NCI-H748 (cell line): ENCODE results near the gene ARHGEF9.
"Not testable (repeated sequence)": the region's sequence is repeated elsewhere in the genome, so short reads cannot be mapped to it uniquely, and the experiment has no call there.

Experiments used
- DNase-seq: peaks from one replicate; lab custom pipeline; 2025; ENCODE audit not compliant: unreplicated experiment; lab: John Stamatoyannopoulos, UW

Gene ARHGEF9

DNA sequence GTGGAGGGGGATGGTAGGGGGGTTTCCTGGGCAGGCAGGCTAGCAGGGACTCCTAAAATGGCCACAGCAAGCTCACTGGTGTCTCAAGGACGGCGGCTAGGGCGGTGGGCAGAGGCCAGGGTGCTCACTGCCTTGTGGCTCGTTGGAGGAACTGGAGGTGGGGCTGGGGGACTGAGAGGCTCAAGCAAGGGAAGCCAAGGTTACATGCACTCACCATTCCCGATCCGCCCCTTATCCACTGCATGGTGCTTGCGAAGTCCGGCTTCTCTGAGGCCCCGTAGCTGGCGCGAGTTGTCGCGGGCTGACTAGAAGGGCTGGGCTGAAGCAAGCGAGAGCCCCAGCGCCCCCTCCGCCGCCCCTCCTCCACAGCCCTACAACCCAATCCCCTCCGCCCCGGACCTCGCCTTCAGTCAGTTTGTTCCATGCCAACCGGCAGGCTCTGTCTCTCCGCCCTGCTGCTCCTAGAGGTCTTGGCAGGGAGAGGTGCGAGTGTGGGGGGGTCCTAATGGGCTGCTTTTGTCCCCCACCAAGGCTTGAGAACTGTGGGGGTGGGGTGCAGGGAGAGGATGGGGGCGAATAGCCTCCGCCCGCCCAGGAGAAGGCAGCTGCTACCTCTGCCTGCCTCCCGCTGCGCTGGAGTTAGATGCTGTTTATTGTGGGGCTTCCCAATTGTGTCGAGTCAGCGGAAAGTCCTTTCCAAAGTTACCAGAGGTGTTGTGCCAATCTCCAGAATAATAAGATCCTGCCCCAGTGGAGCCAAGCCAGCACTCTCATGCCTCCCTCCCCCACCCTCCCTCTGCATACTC, at the start of gene ARHGEF9:
ARHGEF9 (minus strand) TSS at position 313 of the 806 bp plus-strand sequence; CDS start at position 244, 69 bp downstream.
- DNase-seq: peak; percentile 8

DNA sequence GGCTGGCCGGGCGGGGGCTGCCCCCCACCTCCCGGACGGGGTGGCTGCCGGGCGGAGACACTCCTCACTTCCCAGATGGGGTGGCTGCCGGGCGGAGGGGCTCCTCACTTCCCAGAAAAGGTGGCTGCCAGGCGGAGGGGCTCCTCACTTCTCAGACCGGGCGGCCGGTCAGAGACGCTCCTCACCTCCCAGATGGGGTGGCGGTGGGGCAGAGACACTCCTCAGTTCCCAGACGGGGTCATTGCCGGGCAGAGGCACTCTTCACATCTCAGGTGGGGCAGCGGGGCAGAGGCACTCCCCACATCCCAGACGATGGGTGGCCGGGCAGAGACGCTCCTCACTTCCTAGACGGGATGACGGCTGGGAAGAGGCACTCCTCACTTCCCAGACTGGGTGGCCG, 40.4 kb upstream of the ARHGEF9 start:
- not testable (repeated sequence) for DNase-seq

DNA sequence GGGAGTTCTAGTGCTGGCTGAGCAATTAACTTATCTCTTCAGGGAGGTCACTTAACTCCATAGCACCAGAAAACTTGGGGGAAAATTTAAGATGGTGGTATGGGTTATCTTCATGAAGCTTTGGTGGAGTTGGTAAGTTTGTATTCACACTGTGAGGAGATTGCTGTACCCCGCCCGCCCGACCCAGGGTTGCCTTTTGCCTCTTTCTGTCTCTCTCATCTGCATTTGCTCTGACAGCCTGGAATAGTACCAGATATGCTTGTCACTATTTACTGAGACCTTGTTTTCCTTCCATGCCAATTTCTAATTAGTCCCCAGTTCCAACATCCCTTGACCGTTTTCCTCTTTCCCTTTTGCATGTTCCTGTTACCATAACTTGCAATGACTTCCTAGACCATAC, 33.1 kb upstream of the ARHGEF9 start:
- no peak for DNase-seq

DNA sequence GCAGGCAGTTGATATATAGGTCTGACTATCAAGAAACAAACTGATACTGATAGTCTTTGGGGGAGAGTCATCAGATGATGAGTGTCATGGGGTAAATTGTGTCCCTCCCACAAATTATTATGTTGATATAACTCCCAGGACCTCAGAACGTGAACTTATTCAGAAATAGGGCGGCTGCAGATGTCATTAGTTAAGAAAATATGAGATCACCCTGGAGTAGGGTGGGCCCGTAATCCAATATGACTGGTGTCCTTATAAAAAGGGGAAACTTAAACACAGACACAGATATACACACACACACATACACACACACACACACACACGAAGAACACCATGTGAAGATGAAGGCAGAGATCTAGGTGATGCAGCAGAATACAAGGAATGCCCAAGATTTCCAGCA, 32.7 kb upstream of the ARHGEF9 start:
- no peak for DNase-seq

- DNase-seq: no peak
Measured at GRCh38 chrX:63812823-63813222, 27.8 kb upstream of the ARHGEF9 start.

DNA sequence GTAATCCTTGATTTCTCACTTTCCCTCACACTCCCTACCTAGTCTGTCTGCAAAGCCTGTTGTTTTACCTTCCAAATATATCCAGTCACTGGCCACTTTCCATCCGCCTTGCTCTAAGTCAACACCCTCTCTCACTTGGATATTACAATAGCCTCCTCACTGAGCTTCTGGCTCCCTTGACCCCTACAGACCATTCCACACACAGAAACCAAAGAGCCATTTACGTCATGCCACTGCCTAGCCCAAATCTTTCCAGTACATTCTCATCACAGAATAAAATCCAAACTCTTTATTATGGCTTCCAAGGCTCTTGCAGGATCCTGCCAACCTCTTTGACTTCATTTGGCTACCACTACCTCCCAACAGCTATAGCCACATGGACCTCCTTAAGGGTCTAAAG, 25.7 kb upstream of the ARHGEF9 start:
- peak; percentile 1 for DNase-seq

GRCh38 chrX:63809173-63809572, 24.2 kb upstream of the ARHGEF9 start:
- DNase-seq: peak; percentile 31

DNA sequence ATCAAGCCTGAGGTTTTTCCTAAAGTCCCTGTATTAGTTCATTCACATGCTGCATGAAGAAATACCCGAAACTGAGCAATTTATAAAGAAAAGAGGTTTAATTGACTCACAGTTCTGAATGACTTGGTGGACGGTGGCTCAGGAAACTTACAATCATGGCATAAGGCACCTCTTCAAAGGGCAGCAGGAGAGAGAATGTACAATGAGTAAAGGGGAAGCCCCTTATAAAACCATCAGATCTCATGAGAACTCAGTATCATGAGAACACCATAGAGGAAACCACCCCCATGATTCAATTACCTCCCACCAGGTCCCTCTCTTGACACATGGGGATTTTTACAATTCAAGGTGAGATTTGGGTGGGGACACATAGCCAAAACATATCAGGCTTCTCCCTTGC, 10.4 kb upstream of the ARHGEF9 start:
- DNase-seq: not testable (repeated sequence)

DNA sequence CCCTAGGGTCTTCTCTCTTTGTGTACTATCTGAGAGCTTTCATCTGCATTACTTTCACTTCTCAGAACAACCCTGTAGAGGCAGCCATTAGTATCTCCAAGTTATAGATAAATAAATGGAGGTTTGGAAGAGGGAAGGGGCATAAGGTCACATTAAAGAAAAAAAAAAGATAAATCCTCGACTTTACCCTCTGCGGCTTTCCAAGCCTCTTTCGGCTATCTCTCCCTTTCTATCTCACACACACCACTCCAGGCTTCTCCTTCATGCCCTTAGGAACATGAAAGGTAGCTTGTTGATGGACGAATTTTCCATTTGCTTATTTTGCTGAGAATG, 660 bp upstream of the ARHGEF9 start:
- DNase-seq: no peak

DNA sequence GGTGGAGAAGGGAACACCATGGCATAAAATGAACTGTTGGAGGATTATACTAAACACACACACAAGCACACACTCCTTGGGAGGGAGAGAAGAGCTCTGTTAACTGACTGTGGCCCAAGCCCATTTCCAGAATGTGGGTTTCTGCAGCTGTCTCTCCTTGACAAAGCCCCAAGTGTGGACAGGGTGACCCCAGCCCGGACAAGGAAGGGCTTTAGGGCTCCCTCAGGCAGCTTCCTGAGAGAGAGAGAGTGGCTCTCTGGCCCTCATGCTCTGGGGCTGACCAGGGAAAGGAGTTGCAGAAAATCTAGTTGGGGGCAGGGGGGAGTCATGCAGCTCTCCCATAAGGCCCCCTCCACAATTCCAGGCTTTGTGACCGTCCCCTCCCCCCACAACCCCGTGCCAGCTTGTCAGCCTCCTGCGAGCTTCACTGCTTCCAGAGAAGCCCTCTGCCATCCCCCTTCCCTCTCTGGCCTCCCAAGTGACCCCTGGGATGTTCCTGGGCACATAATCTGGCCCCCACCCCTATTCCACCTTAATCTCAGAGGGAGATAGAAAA, 590 bp downstream of the ARHGEF9 start:
- DNase-seq: no peak

GRCh38 chrX:63782515-63782914, 2.5 kb downstream of the ARHGEF9 start:
- DNase-seq: no peak

GRCh38 chrX:63768760-63769159, 16.3 kb downstream of the ARHGEF9 start:
- DNase-seq: no peak

DNA sequence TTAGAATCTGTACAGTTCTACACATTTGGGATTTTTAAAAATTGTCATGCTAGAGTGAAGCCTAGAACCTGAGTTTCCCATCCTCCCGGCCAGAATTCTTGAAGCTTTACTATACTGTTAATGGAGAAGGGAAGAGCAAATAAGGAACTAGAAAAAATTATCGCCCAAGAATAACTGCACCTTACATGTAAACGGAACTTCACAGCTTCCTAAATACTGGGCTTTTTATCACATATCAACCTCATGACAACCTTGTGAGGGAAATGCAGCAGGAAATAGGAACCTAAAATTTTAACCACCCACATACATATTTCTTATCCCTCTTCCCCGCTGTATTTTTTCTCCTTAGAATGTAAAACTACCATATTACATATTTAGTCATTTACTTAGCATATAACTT, 19.3 kb downstream of the ARHGEF9 start:
- no peak for DNase-seq

GRCh38 chrX:63764946-63765345, 20.1 kb downstream of the ARHGEF9 start:
- no peak for DNase-seq

DNA sequence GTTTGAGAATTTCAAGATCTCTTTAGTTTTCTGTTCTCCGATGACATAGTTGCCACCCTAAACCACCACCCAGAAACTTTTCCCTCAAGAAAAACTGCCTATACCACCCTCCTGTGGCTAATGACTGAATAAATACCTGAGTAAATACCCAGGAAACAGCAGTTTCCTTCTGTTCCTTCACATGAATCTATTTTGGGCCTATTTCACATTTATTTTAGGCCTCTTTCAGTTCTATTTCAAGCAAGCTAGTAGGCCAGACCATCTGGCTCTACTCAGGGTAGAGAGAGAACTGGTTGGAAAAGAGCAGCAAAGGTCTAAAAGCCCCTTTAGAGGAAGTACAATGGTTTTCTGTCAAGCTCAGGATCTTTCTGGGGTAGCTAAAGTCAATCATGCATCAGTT, 23.4 kb downstream of the ARHGEF9 start:
- DNase-seq: no peak

- DNase-seq: no peak
Measured at GRCh38 chrX:63758011-63758410, 27.0 kb downstream of the ARHGEF9 start.

- DNase-seq: no peak
Measured at GRCh38 chrX:63755892-63756291, 29.1 kb downstream of the ARHGEF9 start.

DNA sequence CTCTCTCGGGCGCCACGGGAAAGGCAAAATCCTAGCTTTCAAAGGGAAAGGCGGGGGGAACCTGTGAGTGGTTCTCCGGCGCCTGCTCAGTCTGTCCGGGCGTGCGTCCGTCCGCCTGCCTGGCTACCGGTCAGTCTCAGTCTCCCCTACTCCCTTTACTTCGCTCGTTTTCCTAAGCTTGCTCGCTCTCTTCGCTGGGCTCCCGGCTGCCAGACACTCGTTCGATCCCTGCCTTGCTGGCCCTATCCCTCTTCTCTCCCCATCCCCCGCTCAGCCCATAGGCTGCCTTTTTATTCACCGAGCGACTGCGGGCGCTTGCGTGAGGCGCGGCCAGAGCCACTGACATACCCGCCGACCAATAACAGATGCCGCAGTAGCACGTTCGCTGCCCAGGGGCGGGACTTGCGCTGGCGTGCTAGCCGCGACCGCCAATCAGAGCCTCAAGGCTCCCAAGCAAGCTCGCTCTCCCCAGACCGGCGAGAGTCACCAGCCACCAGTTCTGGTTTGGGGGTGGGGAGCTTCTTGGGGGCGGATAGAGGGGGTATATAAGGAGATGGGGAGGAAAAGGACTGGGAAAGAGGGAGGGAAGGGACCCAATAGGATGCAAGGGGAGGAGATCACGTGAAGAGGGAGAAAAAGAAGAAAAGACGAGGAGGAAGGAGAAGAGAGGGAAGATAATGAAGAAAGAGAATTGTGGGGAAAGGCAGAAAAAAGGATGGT, 30.0 kb downstream of the ARHGEF9 start:
- peak; percentile 92 for DNase-seq

GRCh38 chrX:63754136-63754859, 30.7 kb downstream of the ARHGEF9 start:
- DNase-seq: peak; percentile 41

DNA sequence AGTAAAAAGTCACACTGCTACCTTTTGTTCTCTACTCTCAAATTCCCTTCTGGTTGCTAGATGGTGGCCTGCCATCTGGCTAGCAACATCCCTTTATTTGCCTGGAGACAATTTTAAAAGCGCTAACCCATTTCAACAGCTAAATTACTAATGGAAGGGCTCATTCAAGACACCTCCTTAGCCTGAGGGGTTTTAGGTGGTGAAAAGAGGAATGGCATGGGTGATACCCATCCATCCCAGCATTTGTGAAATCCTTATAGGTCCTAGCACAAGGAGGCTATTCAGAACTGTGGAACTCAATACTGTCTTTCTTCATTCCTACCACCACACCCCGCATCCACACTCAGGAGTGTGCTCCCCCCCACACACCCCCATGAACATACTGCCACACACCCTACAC, 33.5 kb downstream of the ARHGEF9 start:
- peak; percentile 29 for DNase-seq

DNA sequence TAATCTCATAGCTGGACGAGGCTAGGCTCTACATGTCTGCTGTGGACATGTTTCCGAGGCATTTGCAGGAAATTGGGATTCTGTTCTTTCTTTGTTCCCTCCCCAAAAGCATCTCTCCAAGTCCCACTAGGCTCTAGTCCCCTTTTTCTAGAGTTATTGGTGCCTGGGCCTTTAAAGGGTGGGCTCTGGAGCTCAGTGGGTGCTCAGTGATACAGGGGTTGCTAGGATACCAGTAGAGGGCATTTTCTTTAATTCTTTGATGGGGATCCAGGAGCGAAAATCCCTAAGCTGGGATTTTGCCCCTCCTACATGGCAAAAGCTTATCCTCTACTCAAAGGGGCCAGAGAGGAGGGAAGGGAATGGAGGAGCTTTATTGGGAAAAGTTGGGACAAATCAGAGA, 34.2 kb downstream of the ARHGEF9 start:
- DNase-seq: peak; percentile 25

DNA sequence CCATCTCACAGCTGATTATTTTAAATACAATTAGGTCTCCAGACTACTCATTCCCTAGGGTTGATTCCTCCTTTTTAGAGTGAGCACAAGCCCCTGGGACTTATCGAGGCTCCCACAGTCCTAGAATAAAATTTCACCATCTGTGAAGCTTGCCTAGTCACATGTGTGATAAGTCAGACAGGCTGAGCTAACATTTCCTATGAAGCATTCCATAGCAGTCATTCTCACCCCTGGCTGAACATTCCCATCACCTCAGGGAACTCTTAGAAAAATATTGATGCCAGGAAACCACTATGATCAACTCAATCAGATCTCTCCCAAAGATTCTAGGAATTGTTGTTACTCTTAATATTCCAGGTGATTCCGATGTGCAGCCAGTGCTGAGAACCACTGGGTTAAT, 37.7 kb downstream of the ARHGEF9 start:
- no peak for DNase-seq
